ENCODE data around the gene GRIP1.

GRIP1 gene

GRCh38 chr12:66321435-66321834 is 357.4 kb downstream of the GRIP1 start:
- H3K4me1 ChIP-seq (ENCODE audit: insufficient read depth, low read length) = no peaks in the 10 kb centered on the region
- no peak overlapping the region for H3K4me3 ChIP-seq (ENCODE audit: low read depth in 1 of 2, low read length in 2 of 2)
- no peak for TF ChIP-seq EZH2 (IDR thresholded peaks at IDR 0.05; ENCODE audit: borderline replicate concordance, low read depth, low read length, severe bottlenecking)
- TF ChIP-seq CTCF (IDR thresholded peaks at IDR 0.05; ENCODE audit: borderline replicate concordance, extremely low read depth, low read length, poor library complexity, severe bottlenecking) = no peak
- H3K4me2 ChIP-seq (ENCODE audit: insufficient read depth, low read length) = no peak overlapping the region
- DNase-seq (no peak), ATAC-seq (ENCODE audit: insufficient read depth, low read depth) (no peak)
- no peaks in the 10 kb centered on the region for H3K9me3 ChIP-seq (ENCODE audit: insufficient read depth, low read length, severe bottlenecking)
- H3K36me3 ChIP-seq (ENCODE audit: insufficient read depth, low read length) = peaks cover 19% of the 10 kb centered on the region; the same call in 1 of the 2 replicates
- no peaks in the 10 kb centered on the region for H4K20me1 ChIP-seq (ENCODE audit: insufficient read depth, low read length)
- H3K27me3 ChIP-seq (ENCODE audit: insufficient read depth, low read length, poor library complexity) = no peaks in the 10 kb centered on the region
- H2AFZ ChIP-seq (ENCODE audit: low read depth, low read length) = no peak overlapping the region
- no peaks in the 10 kb centered on the region for H3K79me2 ChIP-seq (ENCODE audit: insufficient read depth, low read length)
- no peak overlapping the region for H3K9ac ChIP-seq (ENCODE audit: low read depth, low read length)
- H3K27ac ChIP-seq (ENCODE audit: low read length) = no peak overlapping the region

- no peak for DNase-seq
- no peak for TF ChIP-seq CTCF (IDR thresholded peaks at IDR 0.05; ENCODE audit: borderline replicate concordance, extremely low read depth, low read length, poor library complexity, severe bottlenecking)
- TF ChIP-seq EZH2 (IDR thresholded peaks at IDR 0.05; ENCODE audit: borderline replicate concordance, low read depth, low read length, severe bottlenecking) = no peak
- no peak overlapping the region for H2AFZ ChIP-seq (ENCODE audit: low read depth, low read length)
- no peaks in the 10 kb centered on the region for H3K9me3 ChIP-seq (ENCODE audit: insufficient read depth, low read length, severe bottlenecking)
- 0 out of 2 replicates have a peak, but pooled peaks cover under 1% of the 10 kb centered on the region for H3K79me2 ChIP-seq (ENCODE audit: insufficient read depth, low read length)
- no peak overlapping the region for H3K4me2 ChIP-seq (ENCODE audit: insufficient read depth, low read length)
- H3K4me1 ChIP-seq (ENCODE audit: insufficient read depth, low read length) = no peaks in the 10 kb centered on the region
- H3K27me3 ChIP-seq (ENCODE audit: insufficient read depth, low read length, poor library complexity) = no peaks in the 10 kb centered on the region
- no peaks in the 10 kb centered on the region for H4K20me1 ChIP-seq (ENCODE audit: insufficient read depth, low read length)
- H3K4me3 ChIP-seq (ENCODE audit: low read depth in 1 of 2, low read length in 2 of 2) = no peak overlapping the region
- no peak overlapping the region for H3K9ac ChIP-seq (ENCODE audit: low read depth, low read length)
- H3K36me3 ChIP-seq (ENCODE audit: insufficient read depth, low read length) = peaks cover 21% of the 10 kb centered on the region
- no peak for ATAC-seq (ENCODE audit: insufficient read depth, low read depth)
- H3K27ac ChIP-seq (ENCODE audit: low read length) = no peak overlapping the region
Observed at GRCh38 chr12:66320996-66321395, 357.9 kb downstream of the GRIP1 start.

GRCh38 chr12:66319266-66319954 is 359.5 kb downstream of the GRIP1 start:
- Histone ChIP-seq H3K36me3 (ENCODE audit: insufficient read depth, low read length) (peaks cover 15% of the 10 kb centered on the region), H3K9ac (ENCODE audit: low read depth, low read length) (no peak overlapping the region), H3K27me3 (ENCODE audit: insufficient read depth, low read length, poor library complexity) (no peaks in the 10 kb centered on the region), H3K4me3 (ENCODE audit: low read depth in 1 of 2, low read length in 2 of 2) (no peak overlapping the region), H3K79me2 (ENCODE audit: insufficient read depth, low read length) (0 out of 2 replicates have a peak, but pooled peaks cover 6% of the 10 kb centered on the region), H3K4me2 (ENCODE audit: insufficient read depth, low read length) (no peak overlapping the region), H4K20me1 (ENCODE audit: insufficient read depth, low read length) (no peaks in the 10 kb centered on the region), H2AFZ (ENCODE audit: low read depth, low read length) (no peak overlapping the region), H3K9me3 (ENCODE audit: insufficient read depth, low read length, severe bottlenecking) (no peaks in the 10 kb centered on the region), H3K27ac (ENCODE audit: low read length) (no peak overlapping the region), H3K4me1 (ENCODE audit: insufficient read depth, low read length) (no peaks in the 10 kb centered on the region)
- TF ChIP-seq CTCF (IDR thresholded peaks at IDR 0.05; ENCODE audit: borderline replicate concordance, extremely low read depth, low read length, poor library complexity, severe bottlenecking) (no peak), EZH2 (IDR thresholded peaks at IDR 0.05; ENCODE audit: borderline replicate concordance, low read depth, low read length, severe bottlenecking) (no peak)
- no peak for ATAC-seq (ENCODE audit: insufficient read depth, low read depth)
- DNase-seq = no peak

Measured in DND-41 (cell line).